Stimulated activated CD8-positive, alpha-beta memory T cell treated with anti-CD3 and anti-CD28 coated beads, Interleukin-15, amount 100 ng/mL, for 4 hours (primary cell): ENCODE measurements around the gene BAG1.
A peak's percentile ranks its signal among the peaks of the same experiment; 100 is the strongest.

ENCODE experiments used
- DNase-seq, 2 donors: peaks; one replicate each; pipeline ENCODE4 v3.0.0-alpha.2; 2020; ENCODE audit warnings: low read depth in 2 of 2

The BAG1 gene

DNA sequence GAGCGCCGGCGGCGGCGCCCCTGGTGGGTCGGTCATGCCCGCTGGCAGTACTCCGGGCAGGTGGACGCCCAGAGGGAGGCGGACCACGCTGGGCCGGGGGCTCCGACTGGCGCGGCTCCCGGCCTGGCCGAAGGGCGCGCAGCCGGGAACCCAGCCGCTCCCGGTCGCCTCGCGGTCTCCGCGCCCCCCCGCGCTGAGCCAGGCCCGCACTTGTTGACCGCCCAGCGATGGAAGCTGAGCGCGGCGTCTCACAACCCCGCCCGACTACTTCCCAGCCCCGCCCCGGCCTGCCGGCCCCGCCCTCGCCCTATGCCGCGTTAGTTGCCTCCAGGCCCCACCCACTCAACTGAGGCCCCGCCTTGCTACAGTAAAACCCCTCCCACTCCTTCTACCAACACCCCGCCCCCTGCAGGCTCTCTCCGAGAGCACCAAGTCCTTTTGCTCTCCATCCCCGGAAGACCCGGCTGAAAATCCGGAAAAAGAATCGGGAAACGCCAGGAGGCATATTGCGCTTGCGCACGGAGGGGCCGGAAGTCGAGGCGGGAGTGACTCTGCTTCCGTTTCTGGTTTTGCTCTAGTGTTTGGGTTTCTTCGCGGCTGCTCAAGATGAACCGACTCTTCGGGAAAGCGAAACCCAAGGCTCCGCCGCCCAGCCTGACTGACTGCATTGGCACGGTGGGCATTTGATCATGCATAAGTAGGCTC, at the start of gene BAG1, which contains the start of gene CHMP5:
TSS of gene BAG1 (minus strand) at position 236 of the 705 bp plus-strand sequence.
TSS of gene CHMP5 (plus strand) at position 577 of the 705 bp plus-strand sequence. CDS start at position 607, 30 bp downstream.
- peak; percentile 99 to 100 for DNase-seq

GRCh38 chr9:33311953-33312352, 47.4 kb upstream of the BAG1 start:
- DNase-seq: no peak

DNA sequence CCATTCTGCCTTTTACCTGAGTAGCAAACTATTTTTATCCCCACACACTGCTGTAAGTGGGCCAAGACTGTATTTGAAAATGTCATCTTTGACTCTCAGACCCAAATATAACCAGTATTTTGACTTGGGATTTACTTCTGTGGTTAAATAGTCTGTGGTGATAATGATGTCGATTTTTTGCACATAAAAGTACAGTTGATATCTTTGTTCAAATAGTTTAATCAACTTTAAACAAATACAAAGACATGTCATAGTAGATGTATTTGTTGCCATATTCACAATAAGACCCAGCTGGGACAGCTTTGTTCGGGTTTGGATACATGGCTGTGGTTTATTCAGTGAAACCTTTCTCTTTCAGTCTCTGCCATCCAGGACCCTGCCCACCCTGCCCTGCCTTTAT, 46.2 kb upstream of the BAG1 start:
- DNase-seq: no peak

GRCh38 chr9:33309903-33310302, 45.4 kb upstream of the BAG1 start:
- DNase-seq: no peak

GRCh38 chr9:33307067-33307466, 42.6 kb upstream of the BAG1 start:
- DNase-seq: no peak

DNA sequence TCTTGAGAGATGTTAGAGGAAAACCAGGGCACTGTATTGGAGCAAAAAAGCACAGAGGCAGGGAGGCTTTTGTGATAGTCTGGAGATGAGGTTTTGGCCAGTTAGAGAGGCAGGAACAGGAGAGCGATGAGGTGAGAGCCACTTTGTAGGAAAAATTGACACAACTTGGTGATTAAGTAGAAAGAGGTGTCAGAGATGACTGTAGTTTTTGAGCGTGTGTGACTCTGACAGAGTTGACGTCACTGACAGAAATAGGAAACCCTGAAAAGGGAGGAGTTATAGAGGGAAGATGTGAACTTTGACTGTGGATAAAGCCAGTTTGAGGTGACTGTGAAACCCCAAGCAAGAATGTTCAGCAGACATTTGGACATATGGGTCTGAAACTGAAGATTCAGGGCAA, 41.5 kb upstream of the BAG1 start:
- no peak for DNase-seq

GRCh38 chr9:33304362-33304761, 39.9 kb upstream of the BAG1 start:
- DNase-seq: no peak

DNA sequence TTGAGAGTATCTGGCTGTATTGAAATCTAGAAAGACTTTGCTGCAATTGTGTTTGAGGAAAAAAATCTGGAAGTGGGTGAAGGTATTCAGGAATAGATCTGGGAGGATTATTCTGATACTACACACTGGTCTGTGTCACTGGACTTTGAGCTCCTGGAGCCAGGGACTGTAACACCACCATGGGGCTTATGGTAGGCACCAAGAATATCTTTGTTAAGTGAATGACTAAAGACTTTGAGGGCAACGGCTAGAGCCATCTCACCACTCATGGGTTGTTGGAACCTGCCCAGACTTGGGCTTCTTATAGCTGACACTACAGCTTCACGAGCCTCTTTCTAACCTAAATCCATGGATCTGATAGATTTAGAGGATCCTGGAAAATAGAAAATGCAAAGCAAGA, 36.0 kb upstream of the BAG1 start:
- no peak for DNase-seq

- no peak for DNase-seq
Measured at GRCh38 chr9:33297432-33297831, 32.9 kb upstream of the BAG1 start.

GRCh38 chr9:33295571-33295970, 31.1 kb upstream of the BAG1 start:
- no peak for DNase-seq

DNA sequence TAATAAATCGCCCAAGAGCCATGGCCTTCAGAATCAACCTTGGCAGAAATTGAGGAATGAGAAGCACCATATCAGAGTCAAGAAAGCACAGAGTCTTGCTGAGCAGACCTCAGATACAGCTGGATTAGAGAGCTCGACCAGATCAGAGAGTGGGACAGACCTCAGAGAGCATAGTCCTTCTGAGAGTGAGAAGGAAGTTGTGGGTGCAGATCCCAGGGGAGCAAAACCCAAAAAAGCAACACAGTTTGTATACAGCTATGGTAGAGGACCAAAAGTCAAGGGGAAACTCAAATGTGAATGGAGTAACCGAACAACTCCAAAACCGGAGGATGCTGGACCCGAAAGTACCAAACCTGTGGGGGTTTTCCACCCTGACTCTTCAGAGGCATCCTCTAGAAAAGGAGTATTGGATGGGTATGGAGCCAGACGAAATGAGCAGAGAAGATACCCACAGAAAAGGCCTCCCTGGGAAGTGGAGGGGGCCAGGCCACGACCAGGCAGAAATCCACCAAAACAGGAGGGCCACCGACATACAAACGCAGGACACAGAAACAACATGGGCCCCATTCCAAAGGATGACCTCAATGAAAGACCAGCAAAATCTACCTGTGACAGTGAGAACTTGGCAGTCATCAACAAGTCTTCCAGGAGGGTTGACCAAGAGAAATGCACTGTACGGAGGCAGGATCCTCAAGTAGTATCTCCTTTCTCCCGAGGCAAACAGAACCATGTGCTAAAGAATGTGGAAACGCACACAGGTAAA, 30.3 kb upstream of the BAG1 start:
- no peak for DNase-seq

DNA sequence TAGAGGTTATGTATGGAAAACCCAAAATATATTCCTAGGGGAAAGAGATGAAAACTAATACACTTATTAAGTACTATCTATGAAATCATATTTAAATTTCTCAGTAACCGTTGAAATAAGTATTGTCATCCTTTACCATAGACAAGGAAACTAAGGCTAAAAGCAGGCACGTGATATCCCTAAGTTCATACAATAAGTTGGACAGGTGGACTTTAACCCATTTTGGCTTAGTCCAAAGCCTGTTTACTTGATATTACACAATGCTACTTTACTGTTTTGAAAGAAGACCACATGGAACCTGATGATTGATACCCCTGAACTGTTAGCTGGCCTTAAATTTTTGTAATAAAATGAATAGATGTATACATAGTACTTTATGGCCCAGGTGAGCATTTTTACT, 29.3 kb upstream of the BAG1 start:
- DNase-seq: no peak

DNA sequence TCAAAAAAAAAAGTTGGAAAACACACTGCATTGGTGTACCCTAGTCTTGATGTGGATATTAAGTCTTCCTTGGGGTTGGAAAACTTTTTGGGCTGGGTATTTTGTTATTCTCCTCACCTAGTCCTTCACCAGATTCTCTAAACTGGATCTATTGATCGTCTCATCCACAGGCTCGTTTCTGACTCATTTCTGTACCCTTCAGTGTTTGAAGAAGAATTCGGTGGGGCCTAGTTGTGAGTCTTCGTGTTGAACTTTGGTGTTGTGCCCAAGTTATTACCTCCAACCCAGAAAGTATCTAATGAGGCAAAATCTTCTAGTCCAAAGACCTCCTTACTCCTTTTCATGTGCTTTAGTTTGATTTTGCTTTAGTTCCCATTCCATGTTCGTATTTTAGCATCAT, 27.4 kb upstream of the BAG1 start:
- DNase-seq: no peak

GRCh38 chr9:33291031-33291397, 26.5 kb upstream of the BAG1 start:
- DNase-seq: no peak

DNA sequence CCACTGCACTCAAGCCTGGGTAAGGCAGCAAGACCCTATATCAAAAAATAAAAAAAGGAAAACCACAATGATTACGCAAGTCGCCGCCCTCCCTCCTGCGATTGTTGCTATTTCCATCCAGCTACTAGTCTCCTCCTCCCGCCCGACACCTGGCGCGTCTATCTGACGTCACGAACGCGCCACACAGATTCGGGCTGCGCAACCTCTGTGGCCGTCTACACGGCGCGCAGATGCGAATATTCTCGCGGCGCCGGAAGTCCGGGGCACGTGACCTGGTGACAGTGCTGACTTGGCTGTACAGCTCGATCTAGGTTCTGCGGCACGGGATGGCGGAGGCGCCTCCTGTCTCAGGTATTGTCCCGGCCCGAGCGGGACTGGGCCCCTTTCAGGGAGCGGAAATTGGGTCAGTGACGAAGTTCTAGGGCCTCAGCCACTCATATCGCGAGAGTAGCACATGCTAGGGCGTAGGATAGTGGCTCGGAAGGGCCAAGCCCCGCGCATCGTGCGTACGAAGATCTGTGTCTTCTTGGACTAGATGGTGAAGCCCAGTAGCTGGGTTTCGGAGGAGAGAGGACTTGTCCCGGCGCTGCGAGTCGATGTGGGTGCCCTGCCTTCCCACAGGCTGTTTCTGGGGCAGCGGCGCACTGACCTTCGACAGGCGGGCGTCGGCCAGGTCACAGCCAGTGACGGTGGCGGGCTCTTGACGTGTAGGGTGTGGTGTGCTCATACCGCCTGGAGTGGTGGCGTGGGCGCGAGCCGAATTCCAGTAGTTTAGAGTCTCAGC, 25.9 kb upstream of the BAG1 start, which contains the start of gene NFX1:
TSS of gene NFX1 (plus strand) at position 270 of the 784 bp plus-strand sequence. CDS start at position 327, 57 bp downstream.
- peak; percentile 98 for DNase-seq

DNA sequence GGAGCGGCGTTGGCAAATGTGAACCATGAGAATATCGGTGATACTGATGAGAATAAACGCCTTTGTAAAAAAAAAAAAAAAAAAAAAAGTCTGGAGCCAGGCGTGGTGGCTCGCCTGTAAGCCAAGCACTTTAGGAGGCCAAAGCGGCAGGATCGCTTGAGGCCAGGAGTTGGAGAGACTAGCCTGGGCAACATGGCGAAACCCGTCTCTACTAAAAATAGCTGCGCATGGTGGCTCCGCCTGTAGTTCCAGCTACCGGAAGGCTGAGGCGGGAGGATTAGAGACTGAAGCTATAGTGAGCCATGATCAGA, 25.4 kb upstream of the BAG1 start:
- DNase-seq: no peak

- no peak for DNase-seq
Measured at GRCh38 chr9:33289496-33289895, 25.0 kb upstream of the BAG1 start.

GRCh38 chr9:33288828-33289483, 24.4 kb upstream of the BAG1 start:
- DNase-seq: no peak

- DNase-seq: no peak
Measured at GRCh38 chr9:33288235-33288634, 23.7 kb upstream of the BAG1 start.

- no peak for DNase-seq
Measured at GRCh38 chr9:33287087-33287490, 22.6 kb upstream of the BAG1 start.

GRCh38 chr9:33285502-33285901, 21.0 kb upstream of the BAG1 start:
- no peak for DNase-seq

DNA sequence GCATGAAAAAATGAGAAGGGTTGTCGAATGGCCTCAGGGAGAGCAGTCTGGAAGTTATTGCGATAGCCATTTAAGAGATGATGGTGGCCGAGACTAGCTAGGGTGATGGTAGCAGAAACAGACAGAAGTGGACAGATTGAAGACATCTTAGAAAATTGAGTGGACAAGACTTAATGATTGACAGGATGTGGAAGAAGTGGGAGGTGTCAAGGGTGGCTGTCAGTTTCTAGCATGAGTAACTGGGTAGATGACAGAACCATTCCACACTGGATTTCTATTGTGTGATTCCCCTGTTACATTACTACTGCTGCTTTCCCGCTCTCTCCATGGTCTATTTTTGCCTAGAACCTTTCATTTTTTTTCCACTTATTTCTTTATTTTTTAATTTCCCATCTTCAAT, 13.0 kb upstream of the BAG1 start:
- DNase-seq: no peak
